Left ventricle myocardium inferior (tissue), 1 donor: ENCODE measurements around the gene PTGES3L. TPM values are rescaled to one million over a fixed set of nuclear protein-coding genes. Genes with fewer than 3 reads are reported as not detected.

ENCODE experiments used
- DNase-seq: peaks from one replicate; pipeline ENCODE4 v3.0.0-alpha.2; 2020
- H3K27ac ChIP-seq: fragments of 200-600 bp; replicated peaks from 2 replicates; pipeline ENCODE4 v1.8.0; 2021
- H3K27me3 ChIP-seq: fragments of 200-600 bp; 2 replicates; pipeline ENCODE4 v1.8.0; 2021; ENCODE audit warnings: low read depth
- H3K36me3 ChIP-seq: fragments of 200-600 bp; 2 replicates; pipeline ENCODE4 v1.8.0; 2021
- H3K4me1 ChIP-seq: fragments of 200-600 bp; 2 replicates; pipeline ENCODE4 v1.8.0; 2021
- H3K4me3 ChIP-seq: fragments of 200-600 bp; 2 replicates; pipeline ENCODE4 v1.8.0; 2021; ENCODE audit warnings: mild to moderate bottlenecking, moderate library complexity
- H3K9me3 ChIP-seq: fragments of 200-600 bp; replicated peaks from 2 replicates; pipeline ENCODE4 v1.8.0; 2021
- intact Hi-C: fragments of 100-400 bp; cut with micrococcal nuclease; formaldehyde crosslinking; loops from one replicate; pipeline ENCODE4 v1.11.0; 2022
- long read RNA-seq: library from polyadenylated mRNA; unstranded; transcript quantifications from one replicate; pipeline ENCODE4 v2.0.0, GENCODE V29; 2021
- total RNA-seq: library from RNA; stranded (reverse); fragmentation: NEBNext Ultra II Directional; extraction: Animal tissue kit (Norgen Biotek cat#: 25700); gene quantifications from one replicate; pipeline ENCODE4 v1.2.1, GENCODE V29; 2021
- TF ChIP-seq, protein P1 (sequence below): fragments of 200-600 bp; IDR thresholded peaks from 2 replicates; pipeline ENCODE4 v1.8.0; 2021; ENCODE audit warnings: antibody characterized with exemption, mild to moderate bottlenecking, borderline replicate concordance
- donor health status: DM: no; HTN: yes; CAD: no; lungs with severe emphysema.

Gene PTGES3L
- total RNA-seq: 37.9 TPM
- long read RNA-seq, transcript PTGES3L-206 (7 exons, 855 nt): major isoform, 10 of 30 reads
- long read RNA-seq, partial matches to known transcripts: 1 of 30 reads
- long read RNA-seq, other reads (novel, unspliced or antisense): 18 of 30 reads

DNA sequence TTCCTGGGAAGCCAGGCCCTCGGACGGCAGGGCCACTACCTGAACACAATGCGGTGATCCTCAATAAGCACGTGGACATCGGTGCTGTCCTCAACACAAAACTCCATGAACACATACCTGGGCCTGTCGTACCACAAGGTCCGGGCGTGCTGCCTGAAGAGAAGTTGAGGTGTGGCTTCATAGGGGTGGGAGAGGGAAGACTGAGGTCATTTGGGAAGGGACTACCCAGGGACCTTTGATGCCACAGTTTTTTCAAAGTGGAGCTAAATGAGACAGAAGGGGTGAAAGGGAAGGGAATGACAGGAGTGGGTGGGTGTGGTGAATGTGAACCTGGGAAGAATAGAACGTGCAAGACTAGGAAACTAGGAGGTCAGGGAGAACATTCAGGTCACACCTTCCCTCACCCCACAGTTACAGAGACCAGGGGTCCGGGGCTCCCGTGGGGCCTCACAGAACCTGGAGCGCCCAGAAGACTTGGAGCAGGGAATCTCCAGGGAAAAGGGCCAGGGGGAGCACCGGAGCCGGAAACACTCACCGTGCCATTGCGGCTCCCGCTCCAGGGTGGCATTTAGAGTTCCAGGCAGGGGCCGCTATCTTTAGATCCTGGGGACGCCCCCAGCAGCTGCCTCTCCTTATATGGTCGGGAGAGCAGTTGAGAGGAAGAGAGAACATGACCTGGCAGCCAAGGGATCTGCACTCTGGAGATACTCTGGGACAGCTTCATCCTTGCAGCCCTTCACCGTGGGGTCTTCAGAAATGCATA, at the start of gene PTGES3L:
Gene PTGES3L (minus strand): TSS at position 570 of the 763 bp plus-strand sequence. CDS start 27 bp downstream, at position 543.
- Histone ChIP-seq H3K36me3 (no peaks in the 10 kb centered on the region), H3K9me3 (no peaks in the 10 kb centered on the region), H3K4me1 (peaks cover 38% of the 10 kb centered on the region), H3K27me3 (no peaks in the 10 kb centered on the region), H3K4me3 (peak within 1 kb of the TSS; percentile 83), H3K27ac (peak within 1 kb of the TSS; percentile 89)
- intact Hi-C loops: no loop called here
- TF ChIP-seq, protein P1, sequence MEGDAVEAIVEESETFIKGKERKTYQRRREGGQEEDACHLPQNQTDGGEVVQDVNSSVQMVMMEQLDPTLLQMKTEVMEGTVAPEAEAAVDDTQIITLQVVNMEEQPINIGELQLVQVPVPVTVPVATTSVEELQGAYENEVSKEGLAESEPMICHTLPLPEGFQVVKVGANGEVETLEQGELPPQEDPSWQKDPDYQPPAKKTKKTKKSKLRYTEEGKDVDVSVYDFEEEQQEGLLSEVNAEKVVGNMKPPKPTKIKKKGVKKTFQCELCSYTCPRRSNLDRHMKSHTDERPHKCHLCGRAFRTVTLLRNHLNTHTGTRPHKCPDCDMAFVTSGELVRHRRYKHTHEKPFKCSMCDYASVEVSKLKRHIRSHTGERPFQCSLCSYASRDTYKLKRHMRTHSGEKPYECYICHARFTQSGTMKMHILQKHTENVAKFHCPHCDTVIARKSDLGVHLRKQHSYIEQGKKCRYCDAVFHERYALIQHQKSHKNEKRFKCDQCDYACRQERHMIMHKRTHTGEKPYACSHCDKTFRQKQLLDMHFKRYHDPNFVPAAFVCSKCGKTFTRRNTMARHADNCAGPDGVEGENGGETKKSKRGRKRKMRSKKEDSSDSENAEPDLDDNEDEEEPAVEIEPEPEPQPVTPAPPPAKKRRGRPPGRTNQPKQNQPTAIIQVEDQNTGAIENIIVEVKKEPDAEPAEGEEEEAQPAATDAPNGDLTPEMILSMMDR: no peak
- DNase-seq: peak; percentile 59

DNA sequence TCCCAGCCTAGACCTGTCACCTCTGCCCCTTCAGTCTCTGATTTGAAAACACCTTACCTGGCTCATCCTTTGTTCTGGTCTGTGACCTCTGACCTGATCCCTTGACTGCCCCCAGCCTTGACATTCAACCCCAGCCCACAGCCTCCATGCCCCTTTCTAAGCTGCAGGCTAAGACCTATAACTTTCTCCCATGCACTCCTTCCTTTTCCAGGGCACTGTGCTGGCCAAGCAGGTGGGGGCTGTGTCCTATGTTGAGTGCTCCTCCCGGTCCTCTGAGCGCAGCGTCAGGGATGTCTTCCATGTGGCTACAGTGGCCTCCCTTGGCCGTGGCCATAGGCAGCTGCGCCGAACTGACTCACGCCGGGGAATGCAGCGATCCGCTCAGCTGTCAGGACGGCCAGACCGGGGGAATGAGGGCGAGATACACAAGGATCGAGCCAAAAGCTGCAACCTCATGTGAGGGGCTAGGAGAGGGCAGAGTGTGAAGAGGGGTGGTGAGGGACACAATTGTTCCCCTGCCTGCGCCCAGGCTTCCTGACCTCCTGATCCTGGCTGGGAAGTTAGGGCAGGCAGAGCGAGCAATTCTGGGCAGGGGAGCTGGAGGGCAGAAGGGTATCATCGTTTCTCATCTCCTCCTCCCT, 48.5 kb upstream of the PTGES3L start:
- TF ChIP-seq, protein P1: no peak

DNA sequence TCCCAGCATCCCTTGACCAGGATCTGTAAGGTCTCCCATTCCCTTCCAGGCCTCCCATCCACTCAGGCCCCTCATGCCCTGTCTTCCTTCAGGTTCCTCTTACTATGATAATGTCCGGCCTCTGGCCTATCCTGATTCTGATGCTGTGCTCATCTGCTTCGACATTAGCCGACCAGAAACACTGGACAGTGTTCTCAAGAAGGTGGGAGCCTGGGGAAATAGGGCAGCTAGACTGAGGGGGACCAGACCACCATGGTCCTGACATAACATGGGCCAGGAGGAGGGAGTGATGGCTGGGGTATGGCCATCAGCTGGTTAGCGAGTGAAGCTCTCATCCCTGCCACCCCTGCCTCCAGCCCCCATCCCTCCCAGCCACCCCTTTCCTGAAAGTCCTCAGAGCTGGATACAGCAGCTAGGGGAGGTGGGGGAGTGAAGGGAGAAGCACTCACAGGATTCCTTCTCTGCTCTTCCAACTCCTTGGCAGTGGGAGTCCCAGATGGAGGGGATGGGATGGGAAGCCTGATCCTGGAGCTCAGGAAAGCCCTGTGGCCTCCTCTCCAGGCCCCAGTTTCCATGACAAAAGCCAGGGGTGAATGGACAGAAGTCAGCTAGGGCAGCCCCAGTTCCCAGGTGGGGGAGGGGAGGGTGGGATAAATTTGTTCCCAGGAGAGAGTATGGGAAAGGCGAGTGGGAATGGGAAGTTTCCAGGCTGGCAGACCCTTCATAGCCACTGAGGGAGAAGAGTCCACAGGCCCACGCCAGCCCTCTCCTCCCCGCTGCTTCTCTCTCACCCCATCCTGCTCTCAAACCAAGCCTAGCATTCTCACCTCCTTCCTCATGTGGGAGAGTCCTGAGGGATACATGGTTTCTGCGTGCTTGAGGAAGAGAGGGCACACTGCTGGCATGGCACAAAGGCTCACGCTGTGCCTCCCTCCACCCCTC, 47.5 kb upstream of the PTGES3L start:
- no peaks in the 10 kb centered on the region for H3K9me3 ChIP-seq
- H3K36me3 ChIP-seq: no peaks in the 10 kb centered on the region
- no peak overlapping the region for H3K4me3 ChIP-seq
- no peak overlapping the region for H3K27ac ChIP-seq
- intact Hi-C loops: no loop called here
- H3K4me1 ChIP-seq: peaks cover 19% of the 10 kb centered on the region
- no peak for DNase-seq
- H3K27me3 ChIP-seq: no peaks in the 10 kb centered on the region
- TF ChIP-seq, protein P1: no peak

More for the DNA sequence above, 48.5 kb upstream of the PTGES3L start:
- no peaks in the 10 kb centered on the region for H3K36me3 ChIP-seq
- no peak overlapping the region for H3K4me3 ChIP-seq
- peaks cover 13% of the 10 kb centered on the region for H3K4me1 ChIP-seq
- no peaks in the 10 kb centered on the region for H3K27me3 ChIP-seq
- H3K27ac ChIP-seq: no peak overlapping the region
- no peaks in the 10 kb centered on the region for H3K9me3 ChIP-seq
- DNase-seq: no peak
- intact Hi-C loops: no loop called here

DNA sequence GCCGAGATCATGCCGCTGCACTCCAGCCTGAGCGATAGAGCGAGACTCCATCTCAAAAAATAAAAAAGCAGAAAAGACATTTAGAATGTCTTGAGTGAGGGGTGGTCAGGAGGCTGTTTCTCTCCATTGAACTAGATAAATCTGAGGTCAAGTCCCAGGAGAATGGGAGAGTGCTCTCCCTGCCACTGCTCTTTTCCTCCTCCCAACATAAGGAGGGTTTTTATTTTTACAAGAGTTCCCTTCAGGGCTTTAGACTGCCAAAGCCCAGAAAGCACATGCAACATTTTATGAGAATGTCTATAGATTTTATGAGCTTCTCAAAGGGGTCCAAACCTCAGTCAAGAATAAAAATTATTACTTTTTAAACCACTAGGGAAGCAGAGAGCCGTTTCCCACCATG, 46.7 kb upstream of the PTGES3L start:
- no peaks in the 10 kb centered on the region for H3K36me3 ChIP-seq
- H3K4me1 ChIP-seq: peaks cover 27% of the 10 kb centered on the region
- DNase-seq: no peak
- no peak overlapping the region for H3K4me3 ChIP-seq
- TF ChIP-seq, protein P1: no peak
- intact Hi-C loops: no loop called here
- H3K27ac ChIP-seq: no peak overlapping the region
- no peaks in the 10 kb centered on the region for H3K9me3 ChIP-seq
- no peaks in the 10 kb centered on the region for H3K27me3 ChIP-seq
